ENCODE data around the gene BMP3.

- TF ChIP-seq, protein P1, sequence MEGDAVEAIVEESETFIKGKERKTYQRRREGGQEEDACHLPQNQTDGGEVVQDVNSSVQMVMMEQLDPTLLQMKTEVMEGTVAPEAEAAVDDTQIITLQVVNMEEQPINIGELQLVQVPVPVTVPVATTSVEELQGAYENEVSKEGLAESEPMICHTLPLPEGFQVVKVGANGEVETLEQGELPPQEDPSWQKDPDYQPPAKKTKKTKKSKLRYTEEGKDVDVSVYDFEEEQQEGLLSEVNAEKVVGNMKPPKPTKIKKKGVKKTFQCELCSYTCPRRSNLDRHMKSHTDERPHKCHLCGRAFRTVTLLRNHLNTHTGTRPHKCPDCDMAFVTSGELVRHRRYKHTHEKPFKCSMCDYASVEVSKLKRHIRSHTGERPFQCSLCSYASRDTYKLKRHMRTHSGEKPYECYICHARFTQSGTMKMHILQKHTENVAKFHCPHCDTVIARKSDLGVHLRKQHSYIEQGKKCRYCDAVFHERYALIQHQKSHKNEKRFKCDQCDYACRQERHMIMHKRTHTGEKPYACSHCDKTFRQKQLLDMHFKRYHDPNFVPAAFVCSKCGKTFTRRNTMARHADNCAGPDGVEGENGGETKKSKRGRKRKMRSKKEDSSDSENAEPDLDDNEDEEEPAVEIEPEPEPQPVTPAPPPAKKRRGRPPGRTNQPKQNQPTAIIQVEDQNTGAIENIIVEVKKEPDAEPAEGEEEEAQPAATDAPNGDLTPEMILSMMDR (IDR thresholded peaks at IDR 0.05; ENCODE audit: low read length): no peak
- no peak for TF ChIP-seq EZH2 (IDR thresholded peaks at IDR 0.05; ENCODE audit: borderline replicate concordance, low read length)
Observed at GRCh38 chr4:81049330-81049729, 18.8 kb downstream of the BMP3 start.
